Tibial nerve (tissue), 4 donors: ENCODE data around the gene APOC3. TPM values are rescaled to one million over a fixed set of nuclear protein-coding genes. Genes with fewer than 3 reads are reported as not detected.

Experiments used
- DNase-seq, 2 donors: peaks; one replicate each; pipeline ENCODE4 v3.0.0-alpha.2; 2019; ENCODE audit warnings: low spot score in 2 of 2
- H3K27ac ChIP-seq, 4 donors: fragments of 200-600 bp; sonication (generic) in 3 of 4; one replicate each; pipeline ENCODE4 v1.5.1; 2017 to 2019; ENCODE audit warnings: mild to moderate bottlenecking in 1 of 4
- H3K27me3 ChIP-seq, 2 donors: fragments of 200-600 bp; sonication (generic) in 1 of 2; one replicate each; pipeline versions ENCODE4 v1.5.1 to v1.6.0; 2017 to 2019
- H3K36me3 ChIP-seq, 3 donors: fragments of 200-600 bp; sonication (generic); one replicate each; pipeline ENCODE4 v1.5.1; 2018 to 2019
- H3K4me1 ChIP-seq, 4 donors: fragments of 200-600 bp; sonication (generic) in 3 of 4; one replicate each; pipeline ENCODE4 v1.5.1; 2017 to 2019
- H3K4me3 ChIP-seq, 4 donors: fragments of 200-600 bp; sonication (generic) in 3 of 4; one replicate each; pipeline ENCODE4 v1.5.1; 2017 to 2019; ENCODE audit warnings: mild to moderate bottlenecking in 1 of 4, moderate library complexity in 1 of 4
- H3K9me3 ChIP-seq, 4 donors: fragments of 200-600 bp; sonication (generic) in 3 of 4; one replicate each; pipeline ENCODE4 v1.5.1; 2017 to 2019
- EP300 ChIP-seq, 2 donors: sonication (generic); formaldehyde crosslinking; IDR thresholded peaks; one replicate each; pipeline ENCODE4 v1.6.1; 2017; ENCODE audit warnings: antibody characterized with exemption in 2 of 2, mild to moderate bottlenecking in 1 of 2
- POLR2A ChIP-seq, 2 donors: fragments of 450-650 bp; IDR thresholded peaks; one replicate each; pipeline ENCODE4 v1.6.1; 2017; ENCODE audit warnings: antibody characterized with exemption in 2 of 2, mild to moderate bottlenecking in 2 of 2, moderate library complexity in 2 of 2
- WGBS, 2 donors: methylation state at CpG; one replicate each; pipeline ENCODE4 v1.1.5; 2018; 5-methylcytosine and 5-hydroxymethylcytosine counted together
- total RNA-seq, 4 donors: library from RNA; depleted of rRNA; stranded (reverse); fragments of >200 nt; gene quantifications; one replicate each; pipeline ENCODE4 v1.1.0, GENCODE V29; 2016
- TF ChIP-seq, protein P1 (sequence below), 5 experiments: fragments of 200-600 bp in 3 of 5; fragments of 450-650 bp in 2 of 5; sonication (generic) in 3 of 5; IDR thresholded peaks; one replicate each; pipeline ENCODE4 v1.5.1; 2016 to 2019; ENCODE audit warnings: antibody characterized with exemption in 5 of 5, mild to moderate bottlenecking in 3 of 5, moderate library complexity in 2 of 5

APOC3 gene
- total RNA-seq, 4 donors from 2014 or later: not detected

DNA sequence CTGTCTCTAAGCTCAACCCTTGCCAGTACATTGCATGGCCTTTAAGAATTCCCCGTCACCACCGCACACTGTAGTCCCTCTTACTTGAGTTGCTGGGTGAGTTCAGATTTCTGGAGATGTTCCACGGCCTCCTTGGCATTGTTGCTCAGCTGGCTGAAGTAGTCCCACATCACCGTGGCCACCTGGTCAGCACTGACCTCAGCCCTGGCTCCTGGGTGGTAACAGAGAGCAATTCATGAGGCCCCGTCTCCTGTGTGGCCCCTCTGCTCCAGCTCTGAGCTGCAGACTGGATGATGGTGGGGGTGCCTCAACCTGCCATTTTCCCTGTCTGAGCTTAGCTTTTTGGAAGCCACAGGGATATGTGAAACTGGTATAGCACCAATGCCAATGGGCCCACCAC lies 7.1 kb upstream of the APOC3 start:
- no peaks in the 10 kb centered on the region for H3K9me3 ChIP-seq
- TF ChIP-seq, protein P1, sequence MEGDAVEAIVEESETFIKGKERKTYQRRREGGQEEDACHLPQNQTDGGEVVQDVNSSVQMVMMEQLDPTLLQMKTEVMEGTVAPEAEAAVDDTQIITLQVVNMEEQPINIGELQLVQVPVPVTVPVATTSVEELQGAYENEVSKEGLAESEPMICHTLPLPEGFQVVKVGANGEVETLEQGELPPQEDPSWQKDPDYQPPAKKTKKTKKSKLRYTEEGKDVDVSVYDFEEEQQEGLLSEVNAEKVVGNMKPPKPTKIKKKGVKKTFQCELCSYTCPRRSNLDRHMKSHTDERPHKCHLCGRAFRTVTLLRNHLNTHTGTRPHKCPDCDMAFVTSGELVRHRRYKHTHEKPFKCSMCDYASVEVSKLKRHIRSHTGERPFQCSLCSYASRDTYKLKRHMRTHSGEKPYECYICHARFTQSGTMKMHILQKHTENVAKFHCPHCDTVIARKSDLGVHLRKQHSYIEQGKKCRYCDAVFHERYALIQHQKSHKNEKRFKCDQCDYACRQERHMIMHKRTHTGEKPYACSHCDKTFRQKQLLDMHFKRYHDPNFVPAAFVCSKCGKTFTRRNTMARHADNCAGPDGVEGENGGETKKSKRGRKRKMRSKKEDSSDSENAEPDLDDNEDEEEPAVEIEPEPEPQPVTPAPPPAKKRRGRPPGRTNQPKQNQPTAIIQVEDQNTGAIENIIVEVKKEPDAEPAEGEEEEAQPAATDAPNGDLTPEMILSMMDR (IDR thresholded peaks at IDR 0.05): no peak
- TF ChIP-seq POLR2A (IDR thresholded peaks at IDR 0.05) (no peak), EP300 (IDR thresholded peaks at IDR 0.05) (no peak)
- DNase-seq: no peak
- no peaks in the 10 kb centered on the region for H3K27me3 ChIP-seq
- no peak overlapping the region for H3K4me3 ChIP-seq
- no peak overlapping the region for H3K27ac ChIP-seq
- no peaks in the 10 kb centered on the region for H3K4me1 ChIP-seq
- no peaks in the 10 kb centered on the region for H3K36me3 ChIP-seq
- 74 to 76% methylated on average over 5 of the region's 5 CpGs for WGBS, 2 donors

DNA sequence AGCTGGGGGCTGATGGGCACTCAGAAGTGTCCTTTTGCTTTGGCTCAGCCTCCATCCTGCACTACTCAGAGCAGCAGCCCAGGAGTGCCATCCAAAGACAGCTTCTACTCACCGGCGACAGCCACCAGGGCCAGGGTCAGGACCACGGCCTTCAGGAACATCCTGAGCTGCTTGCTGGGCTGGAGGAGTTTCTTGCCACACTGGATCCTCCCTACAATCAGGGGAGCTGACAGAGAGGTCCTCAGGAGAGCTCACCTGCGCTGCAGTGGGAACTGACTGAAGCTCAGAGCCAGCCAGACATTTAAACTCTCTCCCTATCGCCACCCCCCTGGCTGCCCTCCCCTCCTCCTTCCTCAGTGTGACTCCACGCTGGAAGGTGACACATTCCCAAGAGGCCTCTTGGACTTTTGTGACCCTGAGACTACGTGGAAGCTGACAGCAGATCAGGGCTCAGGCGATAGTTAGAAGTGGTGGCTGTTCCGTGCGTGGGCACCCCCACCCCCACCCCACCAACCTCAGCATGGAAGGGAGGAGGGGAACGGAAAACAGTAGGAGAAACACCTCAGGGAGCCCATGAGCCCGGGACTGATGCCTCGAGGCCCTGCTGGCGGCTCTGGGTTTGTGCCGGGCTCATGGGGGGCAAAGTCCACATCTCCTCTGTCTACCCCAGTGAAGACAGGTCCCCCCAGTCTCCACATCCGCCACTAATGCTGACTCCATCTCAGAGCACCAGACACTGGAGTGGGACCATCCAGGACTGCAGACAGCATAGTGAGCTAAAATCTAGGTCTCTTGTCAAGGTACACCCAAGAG lies 6.5 kb upstream of the APOC3 start, which contains the start of gene APOA4:
TSS of gene APOA4 (minus strand) at position 274 of the 813 bp plus-strand sequence. CDS start at position 161, 113 bp downstream.
- Histone ChIP-seq H3K27me3 (no peaks in the 10 kb centered on the region), H3K4me3 (no peak within 1 kb of the TSS), H3K36me3 (no peaks in the 10 kb centered on the region), H3K27ac (no peak within 1 kb of the TSS), H3K9me3 (no peaks in the 10 kb centered on the region), H3K4me1 (no peaks in the 10 kb centered on the region)
- WGBS, 2 donors: 79 to 80% methylated on average over 12 to 16 of the region's 16 CpGs
- TF ChIP-seq, protein P1 (IDR thresholded peaks at IDR 0.05): no peak
- TF ChIP-seq POLR2A (IDR thresholded peaks at IDR 0.05) (no peak), EP300 (IDR thresholded peaks at IDR 0.05) (no peak)
- no peak for DNase-seq

DNA sequence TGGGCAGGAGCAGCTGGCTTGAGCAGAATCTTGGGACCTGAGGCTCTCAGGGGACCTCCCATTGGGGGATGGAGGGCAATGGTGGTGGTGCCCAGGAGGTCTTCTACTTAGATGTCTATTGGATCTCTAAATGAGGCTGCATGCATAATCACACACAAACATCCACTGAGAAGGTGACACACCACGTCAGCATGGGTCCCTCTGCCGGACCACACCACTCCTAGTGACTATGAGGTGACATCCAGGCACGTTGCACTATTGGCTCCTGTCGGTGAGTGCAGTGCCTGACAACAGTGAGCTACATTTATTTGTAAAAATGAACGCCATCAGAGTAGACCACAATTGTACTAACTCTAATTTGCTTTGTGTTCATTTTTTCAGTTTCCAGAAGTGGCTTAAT lies 4.3 kb upstream of the APOC3 start:
- H3K27ac ChIP-seq: no peak overlapping the region
- H3K4me1 ChIP-seq: no peaks in the 10 kb centered on the region
- H3K4me3 ChIP-seq: no peak overlapping the region
- WGBS, 2 donors: 75 to 83% methylated on average over 5 of the region's 5 CpGs
- no peaks in the 10 kb centered on the region for H3K27me3 ChIP-seq
- no peak for TF ChIP-seq POLR2A (IDR thresholded peaks at IDR 0.05)
- TF ChIP-seq EP300 (IDR thresholded peaks at IDR 0.05): no peak
- TF ChIP-seq, protein P1 (IDR thresholded peaks at IDR 0.05): no peak
- H3K9me3 ChIP-seq: no peaks in the 10 kb centered on the region
- no peak for DNase-seq
- H3K36me3 ChIP-seq: no peaks in the 10 kb centered on the region

DNA sequence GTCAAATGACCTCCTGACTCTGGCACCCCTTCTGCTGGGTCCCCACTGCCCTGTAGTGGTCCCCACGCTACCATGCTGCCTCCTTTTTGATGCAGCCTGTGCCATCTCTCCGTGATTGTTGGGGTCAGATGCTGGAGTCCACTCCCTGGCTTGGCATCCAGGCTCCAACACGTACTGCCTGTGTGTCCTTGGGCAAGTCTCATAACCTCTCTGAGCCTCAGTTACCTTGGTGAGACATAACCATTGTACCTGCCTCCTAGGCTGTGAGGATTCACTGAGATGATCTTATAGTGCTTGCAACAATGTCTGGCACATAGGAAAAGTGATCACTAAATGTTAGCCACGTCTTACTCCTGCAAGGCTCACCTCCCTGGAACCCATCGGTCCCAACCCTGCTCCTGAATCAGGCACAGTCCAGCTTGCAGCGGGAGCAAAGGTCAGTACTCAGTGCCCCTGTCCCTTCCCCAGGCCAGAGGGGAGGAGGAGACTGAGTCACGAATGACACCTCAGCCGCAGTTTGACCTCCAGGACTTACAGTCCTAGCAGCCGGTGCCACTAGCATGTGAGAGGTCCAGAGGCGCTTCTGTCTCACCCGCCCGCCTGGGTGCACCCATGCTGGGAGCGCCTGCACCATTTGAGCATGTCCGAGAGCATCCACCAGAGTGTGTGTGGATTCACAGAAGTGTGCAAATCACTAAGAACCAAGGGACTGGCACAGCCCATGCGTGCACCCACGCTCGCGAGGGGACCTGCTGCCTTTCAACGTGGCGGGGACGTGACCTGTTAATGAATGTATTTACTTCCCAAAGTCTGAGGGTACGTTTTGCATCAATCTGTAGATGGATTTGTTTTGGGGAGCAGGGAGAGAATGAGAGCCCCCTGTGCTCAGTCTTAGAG lies 3.6 kb upstream of the APOC3 start:
- H3K9me3 ChIP-seq: no peaks in the 10 kb centered on the region
- no peaks in the 10 kb centered on the region for H3K4me1 ChIP-seq
- TF ChIP-seq, protein P1 (IDR thresholded peaks at IDR 0.05): no peak
- TF ChIP-seq POLR2A (IDR thresholded peaks at IDR 0.05): no peak
- TF ChIP-seq EP300 (IDR thresholded peaks at IDR 0.05): no peak
- H3K36me3 ChIP-seq: no peaks in the 10 kb centered on the region
- 81 to 84% methylated on average over 20 to 22 of the region's 22 CpGs for WGBS, 2 donors
- no peak overlapping the region for H3K27ac ChIP-seq
- H3K27me3 ChIP-seq: no peaks in the 10 kb centered on the region
- H3K4me3 ChIP-seq: no peak overlapping the region
- no peak for DNase-seq
